IMR-90 (cell line): ENCODE results near the gene MADCAM1. TPM values are rescaled to one million over a fixed set of nuclear protein-coding genes. Genes with fewer than 3 reads are reported as not detected.

Experiments used
- ATAC-seq: fragments of 200-7000 bp; cut with Tn5 transposase; 2 replicates; pipeline ENCODE4 v1.9.1; 2020; ENCODE audit warnings: low read depth, mild to moderate bottlenecking, moderate library complexity
- BruUV-seq: library from RNA; stranded (reverse); fragments of 400-500 nt; replicated peaks from 2 replicates; lab custom pipeline; 2021; lab: Mats Ljungman, UMichigan
- CTCF ChIA-PET: fragments of 300-600 bp; formaldehyde crosslinking; extraction: SDS; loops from one replicate; lab custom pipeline; 2021; ENCODE audit warnings: antibody characterized with exemption; lab: Yijun Ruan, JAX
- POLR2A ChIA-PET: fragments of 300-600 bp; sonication (Branson Sonifier 250); formaldehyde crosslinking; loops from one replicate; lab custom pipeline; 2022; ENCODE audit warnings: antibody characterized with exemption; ENCODE audit not compliant: unreplicated experiment; lab: Charles Lee
- DNase-seq: peaks from one replicate; pipeline ENCODE4 v3.0.0; 2013
- H2AFZ ChIP-seq: replicated peaks from 2 replicates; pipeline ENCODE3; 2013; ENCODE audit warnings: low read length, mild to moderate bottlenecking; ENCODE audit not compliant: poor library complexity
- H2AK5ac ChIP-seq: 2 replicates; pipeline ENCODE4 v1.6.1; 2013; ENCODE audit warnings: low read depth, low read length, inconsistent platforms
- H2AK9ac ChIP-seq: replicated peaks from 2 replicates; pipeline ENCODE3; 2013; ENCODE audit warnings: mild to moderate bottlenecking, low read depth, low read length, moderate library complexity; ENCODE audit not compliant: poor library complexity
- H2BK120ac ChIP-seq: 2 replicates; pipeline ENCODE4 v1.6.1; 2013; ENCODE audit warnings: low read depth, low read length, inconsistent platforms
- H2BK15ac ChIP-seq: 3 replicates; pipeline ENCODE4 v1.6.1; 2013; ENCODE audit warnings: low read depth, low read length, inconsistent platforms
- H2BK20ac ChIP-seq: 2 replicates; pipeline ENCODE4 v1.6.1; 2013; ENCODE audit warnings: low read depth, mild to moderate bottlenecking, inconsistent platforms, low read length, moderate library complexity
- H2BK5ac ChIP-seq: 2 replicates; pipeline ENCODE4 v1.6.1; 2013; ENCODE audit warnings: mild to moderate bottlenecking, low read depth, low read length, inconsistent platforms; ENCODE audit not compliant: poor library complexity, severe bottlenecking
- H3K14ac ChIP-seq: replicated peaks from 2 replicates; pipeline ENCODE4 v1.6.1; 2013; ENCODE audit warnings: low read depth, low read length, inconsistent platforms
- H3K18ac ChIP-seq: 2 replicates; pipeline ENCODE4 v1.6.1; 2013; ENCODE audit warnings: low read depth, low read length, control low read depth
- H3K23ac ChIP-seq: 2 replicates; pipeline ENCODE4 v1.6.1; 2013; ENCODE audit warnings: low read depth, low read length, inconsistent platforms
- H3K27ac ChIP-seq: 2 replicates; pipeline ENCODE4 v1.5.1; 2013; ENCODE audit warnings: mild to moderate bottlenecking, control low read depth, low read length; ENCODE audit not compliant: insufficient read depth
- H3K27me3 ChIP-seq: 2 replicates; pipeline ENCODE4 v1.6.1; 2013; ENCODE audit warnings: low read length; ENCODE audit not compliant: control insufficient read depth, insufficient read depth
- H3K36me3 ChIP-seq: 2 replicates; pipeline ENCODE4 v1.6.1; 2013; ENCODE audit warnings: low read length, mixed read lengths; ENCODE audit not compliant: control insufficient read depth, insufficient read depth
- H3K4ac ChIP-seq: 2 replicates; pipeline ENCODE4 v1.6.1; 2013; ENCODE audit warnings: low read depth, low read length, inconsistent platforms
- H3K4me1 ChIP-seq: 2 replicates; pipeline ENCODE4 v1.6.1; 2013; ENCODE audit warnings: low read length, mixed read lengths; ENCODE audit not compliant: control insufficient read depth, insufficient read depth
- H3K4me2 ChIP-seq: 2 replicates; pipeline ENCODE4 v1.6.1; 2013; ENCODE audit warnings: low read depth, mild to moderate bottlenecking, control low read depth, low read length, moderate library complexity
- H3K4me3 ChIP-seq: 2 replicates; pipeline ENCODE4 v1.5.1; 2013; ENCODE audit warnings: low read depth, mild to moderate bottlenecking, control low read depth, low read length, moderate library complexity; ENCODE audit not compliant: insufficient read depth
- H3K56ac ChIP-seq: 2 replicates; pipeline ENCODE4 v1.6.1; 2013; ENCODE audit warnings: low read length, inconsistent platforms; ENCODE audit not compliant: insufficient read depth; ENCODE audit errors: extremely low read depth
- H3K79me1 ChIP-seq, 2 experiments: 2 replicates each; pipeline ENCODE4 v1.6.1; 2013; ENCODE audit warnings: low read length in 2 of 2, inconsistent platforms in 1 of 2, low read depth in 1 of 2
- H3K9ac ChIP-seq: 2 replicates; pipeline ENCODE4 v1.6.1; 2013; ENCODE audit warnings: low read depth, low read length, control low read depth
- H3K9me1 ChIP-seq: 2 replicates; pipeline ENCODE4 v1.6.1; 2013; ENCODE audit warnings: low read length, inconsistent platforms; ENCODE audit not compliant: insufficient read depth
- H3K9me3 ChIP-seq: 2 replicates; pipeline ENCODE4 v1.6.1; 2013; ENCODE audit warnings: low read length; ENCODE audit not compliant: control insufficient read depth, insufficient read depth
- H4K20me1 ChIP-seq: 2 replicates; pipeline ENCODE4 v1.6.1; 2013; ENCODE audit warnings: low read length, inconsistent platforms; ENCODE audit not compliant: insufficient read depth
- H4K5ac ChIP-seq: 2 replicates; pipeline ENCODE4 v1.6.1; 2013; ENCODE audit warnings: mild to moderate bottlenecking, low read depth, low read length, control low read depth
- H4K8ac ChIP-seq, 2 experiments: 2 replicates each; pipeline ENCODE4 v1.6.1; 2013; ENCODE audit warnings: low read depth in 2 of 2, low read length in 2 of 2, control low read depth in 1 of 2, inconsistent platforms in 1 of 2
- H4K91ac ChIP-seq: 2 replicates; pipeline ENCODE4 v1.6.1; 2013; ENCODE audit warnings: low read depth, low read length, inconsistent platforms; ENCODE audit not compliant: insufficient read depth
- BHLHE40 ChIP-seq: fragments of 150-350 bp; IDR thresholded peaks from 2 replicates; pipeline ENCODE4 v1.6.1; 2016; ENCODE audit warnings: mild to moderate bottlenecking, low read depth, low read length
- CEBPB ChIP-seq: IDR thresholded peaks from 2 replicates; pipeline ENCODE4 v1.6.1; 2012; ENCODE audit warnings: low read depth, low read length, improper control_type of control experiment
- CHD1 ChIP-seq: IDR thresholded peaks from 2 replicates; pipeline ENCODE4 v1.6.1; 2012; ENCODE audit warnings: low read depth, low read length, improper control_type of control experiment
- CTCF ChIP-seq: conservative IDR thresholded peaks from 2 replicates; pipeline ENCODE4 v1.5.1; 2012; ENCODE audit warnings: mild to moderate bottlenecking, low read depth, low read length, improper control_type of control experiment
- FOS ChIP-seq: fragments of 150-350 bp; IDR thresholded peaks from 2 replicates; pipeline ENCODE4 v1.6.1; 2016; ENCODE audit warnings: low read depth, low read length
- MAFK ChIP-seq: IDR thresholded peaks from 2 replicates; pipeline ENCODE4 v1.6.1; 2012; ENCODE audit warnings: low read depth, low read length, improper control_type of control experiment
- MAZ ChIP-seq: IDR thresholded peaks from 2 replicates; pipeline ENCODE4 v1.6.1; 2012; ENCODE audit warnings: low read depth, mild to moderate bottlenecking, low read length, improper control_type of control experiment, moderate library complexity, borderline replicate concordance
- MXI1 ChIP-seq: IDR thresholded peaks from 2 replicates; pipeline ENCODE4 v1.6.1; 2012; ENCODE audit warnings: low read depth, mild to moderate bottlenecking, low read length, moderate library complexity, borderline replicate concordance
- NFE2L2 ChIP-seq: fragments of 150-350 bp; IDR thresholded peaks from 2 replicates; pipeline ENCODE4 v1.6.1; 2016; ENCODE audit warnings: low read depth, mild to moderate bottlenecking, low read length
- POLR2A ChIP-seq: IDR thresholded peaks from 2 replicates; pipeline ENCODE4 v1.6.1; 2012; ENCODE audit warnings: mild to moderate bottlenecking, low read depth, low read length
- RAD21 ChIP-seq: IDR thresholded peaks from 2 replicates; pipeline ENCODE4 v1.6.1; 2012; ENCODE audit warnings: low read length, improper control_type of control experiment
- RFX5 ChIP-seq: IDR thresholded peaks from 2 replicates; pipeline ENCODE4 v1.8.0; 2012; ENCODE audit warnings: low read depth, mild to moderate bottlenecking, low read length, moderate library complexity
- SMC3 ChIP-seq: fragments of 150-350 bp; IDR thresholded peaks from 2 replicates; pipeline ENCODE4 v1.6.1; 2016; ENCODE audit warnings: low read depth, mild to moderate bottlenecking, antibody characterized with exemption, low read length, moderate library complexity
- USF2 ChIP-seq: fragments of 150-350 bp; IDR thresholded peaks from 2 replicates; pipeline ENCODE4 v1.6.1; 2017; ENCODE audit warnings: mild to moderate bottlenecking, antibody characterized with exemption, low read length, low read depth
- WGBS, 2 experiments: methylation state at CpG; one replicate each; pipeline versions ENCODE4 v1.1.5 to v1.1.7; 2013; ENCODE audit warnings: missing lambda C conversion rate in 2 of 2; ENCODE audit not compliant: insufficient read length in 1 of 2; ENCODE audit errors: extremely low coverage in 2 of 2; 5-methylcytosine and 5-hydroxymethylcytosine counted together
- dilution Hi-C: fragments of 300-500 bp; cut with HindIII; formaldehyde crosslinking; loops from one replicate; pipeline ENCODE4 v1.14.3; 2018; ENCODE audit warnings: low sequenced_read_pairs; ENCODE audit not compliant: unreplicated experiment
- in situ Hi-C: fragments of 300-500 bp; cut with MboI; formaldehyde crosslinking; loops from 3 replicates; pipeline ENCODE4 v1.14.3; 2019; ENCODE audit warnings: low sequenced_read_pairs, inconsistent platforms, mixed read lengths
- intact Hi-C: fragments of 100-400 bp; cut with micrococcal nuclease; formaldehyde crosslinking; loops from 2 replicates; pipeline ENCODE4 v1.10.0; 2022
- polyA plus RNA-seq, 3 experiments: library from polyadenylated mRNA; depleted of rRNA; stranded (reverse); fragments of >200 nt; gene quantifications; 2 replicates each; pipeline ENCODE4 v1.2.3, GENCODE V29; 2012; ENCODE audit warnings: low replicate concordance in 1 of 3
- total RNA-seq: library from RNA; depleted of rRNA; stranded (reverse); fragments of >200 nt; gene quantifications from 2 replicates; pipeline ENCODE4 v1.2.3, GENCODE V29; 2012

The MADCAM1 gene
- total and polyA plus RNA-seq, 2 of the 4 experiments (the other 2 are of a cell fraction), result 0.24 TPM; not detected in 1

GRCh38 chr19:506404-507285 is 10.4 kb downstream of the MADCAM1 start:
- H4K20me1 ChIP-seq, result no peaks in the 10 kb centered on the region
- peak overlapping the region; percentile 21; the same call in 1 of the 2 replicates for H2AK5ac ChIP-seq
- H3K9ac ChIP-seq, result peak overlapping the region; percentile 65
- no peaks in the 10 kb centered on the region; the same call in 1 of the 2 replicates for H3K36me3 ChIP-seq
- H3K56ac ChIP-seq, result peak overlapping the region; percentile 92
- no TSS peak for BruUV-seq
- DNase-seq, result peak; percentile 84
- ChIA-PET CTCF (interaction anchor here (1.0 to 1.6 kb wide), 3 partner anchors 11 to 20 kb away, joined by 3 to 8 read pairs (median 7); no protein-coding TSS in a partner anchor), POLR2A (interaction anchor here (0.6 kb wide), 1 partner anchor 20 kb away, joined by 3 read pairs; no protein-coding TSS in a partner anchor)
- H2BK5ac ChIP-seq, result peak overlapping the region; percentile 80
- peak overlapping the region; percentile 94 for H2AK9ac ChIP-seq
- in situ Hi-C loops (no loop called here), dilution Hi-C loops (no loop called here), intact Hi-C loops (loop anchor here (5.0 kb wide), 1 partner anchor 124 kb away; no protein-coding TSS in a partner anchor)
- peak overlapping the region; percentile 82 for H3K4ac ChIP-seq
- H2AFZ ChIP-seq, result peak overlapping the region; percentile 99
- peak overlapping the region; percentile 64 for H3K18ac ChIP-seq
- H2BK15ac ChIP-seq, result no peak overlapping the region; the same call in 2 of the 3 replicates
- H3K9me3 ChIP-seq, result no peaks in the 10 kb centered on the region
- peak overlapping the region; percentile 65 for H3K4me2 ChIP-seq
- peak overlapping the region; percentile 89 for H4K5ac ChIP-seq
- peak; percentile 82 for ATAC-seq
- peak overlapping the region; percentile 18 to 96 for H4K8ac ChIP-seq
- H3K27me3 ChIP-seq, result no peaks in the 10 kb centered on the region
- peak overlapping the region; percentile 91 for H2BK120ac ChIP-seq
- H3K4me3 ChIP-seq, result peak overlapping the region; percentile 65
- H4K91ac ChIP-seq, result peak overlapping the region; percentile 74
- peak overlapping the region; percentile 55 for H2BK20ac ChIP-seq
- H3K9me1 ChIP-seq, result peaks cover 3% of the 10 kb centered on the region; the same call in 1 of the 2 replicates
- peak overlapping the region; percentile 88; the same call in 1 of the 2 replicates for H3K23ac ChIP-seq
- peaks cover 0 to 24% of the 10 kb centered on the region in 2 experiments; a peak in 2 of 4 replicates for H3K79me1 ChIP-seq
- 6% methylated on average over 15 of the region's 48 CpGs; no CpG with 5 or more reads in 1 of the 2 experiments for WGBS, 2 experiments
- peak overlapping the region; percentile 80 for H3K27ac ChIP-seq
- peaks cover 12% of the 10 kb centered on the region for H3K4me1 ChIP-seq
- peak overlapping the region; percentile 79 for H3K14ac ChIP-seq
- TF ChIP-seq RFX5, result no peak
- 0 out of 2 replicates have a peak, but pooled peaks have one; percentile 17 for TF ChIP-seq CEBPB
- TF ChIP-seq CTCF, result peak; percentile 99
- TF ChIP-seq POLR2A, result no peak
- peak; percentile 68 for TF ChIP-seq RAD21
- peak; percentile 57 for TF ChIP-seq SMC3
- peak; percentile 81; the same call in 1 of the 2 replicates for TF ChIP-seq MAZ
- TF ChIP-seq NFE2L2, result no peak
- 0 out of 2 replicates have a peak, but pooled peaks have one; percentile 17 for TF ChIP-seq MXI1
- no peak for TF ChIP-seq MAFK
- peak; percentile 4; the same call in 1 of the 2 replicates for TF ChIP-seq USF2
- TF ChIP-seq CHD1, result no peak
- TF ChIP-seq FOS, result no peak
- no peak; the same call in 1 of the 2 replicates for TF ChIP-seq BHLHE40
